Heart left ventricle (tissue), 13 donors: Measurements from ENCODE around the gene APH1B.
"Not testable (repeated sequence)": the region's sequence is repeated elsewhere in the genome, so short reads cannot be mapped to it uniquely, and the experiment has no call there.

Source experiments
- POLR2A ChIP-seq, 2 donors: fragments of 450-650 bp; IDR thresholded peaks; one replicate each; pipeline ENCODE4 v1.6.1; 2017; ENCODE audit warnings: antibody characterized with exemption in 2 of 2, mild to moderate bottlenecking in 2 of 2, moderate library complexity in 2 of 2
- TF ChIP-seq, protein P1 (sequence below), 12 donors: fragments of 200-600 bp; sonication (generic) in 4 of 12; IDR thresholded peaks; one replicate each; pipeline versions ENCODE4 v1.5.0 to v1.8.0; 2018 to 2022; ENCODE audit warnings: antibody characterized with exemption in 12 of 12, mild to moderate bottlenecking in 5 of 12
- donor health status: ischemic (EF 13 %, LVEDD 7.1; RV severe dilation, severe dysfunction).
- donor health status: DM: no; HTN: yes; CAD: no.
- donor health status: DM: no; HTN: no; CAD: no.
- donor health status: ischemic (EF 25% LVEDD 6.9; RV normal size, moderate dysfunction).
- donor health status: ischemic (EF 25% LVEDD 5.7; RV mildly dilated, moderate dysfunction).
- donor health status: ischemic (EF 35%, LVEDD 5.7; RV mildly dilated, moderate dysfunction).
- donor health status: nonischemic (EF 11% LVEDD 7.7; RV severe dilation, severe dysfunction).
- donor health status: DM: yes; HTN: yes; CAD: no.
- donor health status: PGD.
- donor health status: ischemic (EF 29% LVEDD 5.4; RV normal size, mild dysfunction).
- donor health status: nonischemic (EF 23%, LVEDD 6.1; RV moderate dilation, normal function).

DNA sequence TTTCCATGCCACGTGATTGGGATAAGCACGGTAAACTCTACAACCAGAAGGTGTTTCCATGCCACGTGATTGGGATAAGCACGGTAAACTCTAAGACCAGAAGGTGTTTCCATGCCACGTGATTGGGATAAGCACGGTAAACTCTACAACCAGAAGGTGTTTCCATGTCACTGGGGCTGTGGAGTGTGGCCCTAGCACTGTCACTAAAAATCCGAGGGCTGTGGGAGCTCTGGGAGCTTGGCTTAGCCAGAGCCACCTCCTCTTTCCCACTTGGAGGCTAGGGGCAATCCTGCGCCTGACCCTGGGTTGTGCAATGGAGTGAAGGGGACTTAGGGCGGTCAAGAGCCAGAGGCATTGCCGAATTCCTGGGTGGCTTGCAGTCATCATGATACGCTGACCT is 43.6 kb downstream of the APH1B start:
- TF ChIP-seq, protein P1, sequence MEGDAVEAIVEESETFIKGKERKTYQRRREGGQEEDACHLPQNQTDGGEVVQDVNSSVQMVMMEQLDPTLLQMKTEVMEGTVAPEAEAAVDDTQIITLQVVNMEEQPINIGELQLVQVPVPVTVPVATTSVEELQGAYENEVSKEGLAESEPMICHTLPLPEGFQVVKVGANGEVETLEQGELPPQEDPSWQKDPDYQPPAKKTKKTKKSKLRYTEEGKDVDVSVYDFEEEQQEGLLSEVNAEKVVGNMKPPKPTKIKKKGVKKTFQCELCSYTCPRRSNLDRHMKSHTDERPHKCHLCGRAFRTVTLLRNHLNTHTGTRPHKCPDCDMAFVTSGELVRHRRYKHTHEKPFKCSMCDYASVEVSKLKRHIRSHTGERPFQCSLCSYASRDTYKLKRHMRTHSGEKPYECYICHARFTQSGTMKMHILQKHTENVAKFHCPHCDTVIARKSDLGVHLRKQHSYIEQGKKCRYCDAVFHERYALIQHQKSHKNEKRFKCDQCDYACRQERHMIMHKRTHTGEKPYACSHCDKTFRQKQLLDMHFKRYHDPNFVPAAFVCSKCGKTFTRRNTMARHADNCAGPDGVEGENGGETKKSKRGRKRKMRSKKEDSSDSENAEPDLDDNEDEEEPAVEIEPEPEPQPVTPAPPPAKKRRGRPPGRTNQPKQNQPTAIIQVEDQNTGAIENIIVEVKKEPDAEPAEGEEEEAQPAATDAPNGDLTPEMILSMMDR (IDR thresholded peaks at IDR 0.05) = not testable (repeated sequence)
- TF ChIP-seq POLR2A (IDR thresholded peaks at IDR 0.05) = not testable (repeated sequence)
